HG03457 (cell line): ENCODE measurements around the gene NIT1.
"Not testable (repeated sequence)": the region's sequence is repeated elsewhere in the genome, so short reads cannot be mapped to it uniquely, and the experiment has no call there.

ENCODE experiments used
- ATAC-seq: cut with Tn5 transposase; IDR thresholded peaks from one replicate; pipeline ENCODE4 v1.9.1; 2021; ENCODE audit warnings: moderate number of reproducible peaks; ENCODE audit not compliant: unreplicated experiment

Gene NIT1

GRCh38 chr1:161111527-161111926 lies 6.4 kb upstream of the NIT1 start:
- no peak for ATAC-seq

GRCh38 chr1:161113915-161114314 lies 4.0 kb upstream of the NIT1 start:
- no peak for ATAC-seq

GRCh38 chr1:161114556-161114955 lies 3.3 kb upstream of the NIT1 start:
- ATAC-seq = no peak

- ATAC-seq = no peak
Observed at GRCh38 chr1:161115132-161115711, 2.7 kb upstream of the NIT1 start.

GRCh38 chr1:161115961-161116360 lies 1.9 kb upstream of the NIT1 start:
- not testable (repeated sequence) for ATAC-seq

- ATAC-seq = no peak
Observed at GRCh38 chr1:161119092-161119903, 1.4 kb downstream of the NIT1 start.

GRCh38 chr1:161121042-161121650 lies 3.2 kb downstream of the NIT1 start:
- no peak for ATAC-seq

GRCh38 chr1:161121834-161122233 lies 3.9 kb downstream of the NIT1 start:
- no peak for ATAC-seq

GRCh38 chr1:161122967-161123366 lies 5.1 kb downstream of the NIT1 start:
- no peak for ATAC-seq

GRCh38 chr1:161127649-161128048 lies 9.7 kb downstream of the NIT1 start:
- no peak for ATAC-seq

GRCh38 chr1:161128591-161129420 lies 10.9 kb downstream of the NIT1 start:
- ATAC-seq = no peak

- ATAC-seq = no peak
Observed at GRCh38 chr1:161130266-161130665, 12.4 kb downstream of the NIT1 start.

GRCh38 chr1:161131523-161132409 lies 13.9 kb downstream of the NIT1 start:
- ATAC-seq = no peak

- ATAC-seq = peak; percentile 83
Observed at GRCh38 chr1:161132410-161133219, 14.7 kb downstream of the NIT1 start, which contains the start of gene DEDD. Gene DEDD, minus strand, starts transcription at chr1:161132667. Its CDS starts 8,205 bp downstream, at chr1:161124462.

GRCh38 chr1:161133220-161133740 lies 15.4 kb downstream of the NIT1 start:
- ATAC-seq = no peak

GRCh38 chr1:161137881-161138280 lies 20.0 kb downstream of the NIT1 start:
- ATAC-seq = no peak

GRCh38 chr1:161138431-161138830 lies 20.5 kb downstream of the NIT1 start:
- ATAC-seq = no peak

GRCh38 chr1:161139766-161140165 lies 21.9 kb downstream of the NIT1 start:
- ATAC-seq = no peak

- ATAC-seq = no peak
Observed at GRCh38 chr1:161140755-161141400, 23.0 kb downstream of the NIT1 start.
